GM21528 (cell line): ENCODE data around the gene PAK2.
"Not testable (repeated sequence)": the region's sequence is repeated elsewhere in the genome, so short reads cannot be mapped to it uniquely, and the experiment has no call there.

Experiments
- ATAC-seq: cut with Tn5 transposase; IDR thresholded peaks from one replicate; pipeline ENCODE4 v1.9.1; 2021; ENCODE audit warnings: mild to moderate bottlenecking, moderate library complexity; ENCODE audit not compliant: unreplicated experiment, low FRiP score

PAK2 gene

GRCh38 chr3:196777836-196778235 is 38.2 kb downstream of the PAK2 start:
- ATAC-seq = no peak

- no peak for ATAC-seq
Measured at GRCh38 chr3:196778755-196779154, 39.1 kb downstream of the PAK2 start.

GRCh38 chr3:196782511-196782910 is 42.9 kb downstream of the PAK2 start:
- no peak for ATAC-seq

GRCh38 chr3:196788528-196788927 is 48.9 kb downstream of the PAK2 start:
- ATAC-seq = no peak

- no peak for ATAC-seq
Measured at GRCh38 chr3:196789885-196790359, 50.3 kb downstream of the PAK2 start.

GRCh38 chr3:196790636-196791035 is 51.0 kb downstream of the PAK2 start:
- no peak for ATAC-seq

- no peak for ATAC-seq
Measured at GRCh38 chr3:196792771-196793170, 53.1 kb downstream of the PAK2 start.

GRCh38 chr3:196793246-196793645 is 53.6 kb downstream of the PAK2 start:
- no peak for ATAC-seq

GRCh38 chr3:196794467-196794866 is 54.8 kb downstream of the PAK2 start:
- no peak for ATAC-seq

GRCh38 chr3:196796317-196796716 is 56.7 kb downstream of the PAK2 start:
- no peak for ATAC-seq

- no peak for ATAC-seq
Measured at GRCh38 chr3:196800742-196801434, 61.2 kb downstream of the PAK2 start.

GRCh38 chr3:196803891-196804468 is 64.3 kb downstream of the PAK2 start:
- ATAC-seq = no peak

GRCh38 chr3:196804773-196805172 is 65.1 kb downstream of the PAK2 start:
- ATAC-seq = no peak

- no peak for ATAC-seq
Measured at GRCh38 chr3:196810963-196811581, 71.4 kb downstream of the PAK2 start.

GRCh38 chr3:196812853-196813252 is 73.2 kb downstream of the PAK2 start:
- no peak for ATAC-seq

GRCh38 chr3:196813903-196814302 is 74.2 kb downstream of the PAK2 start:
- ATAC-seq = no peak

- ATAC-seq = no peak
Measured at GRCh38 chr3:196821806-196822355, 82.2 kb downstream of the PAK2 start.

- ATAC-seq = not testable (repeated sequence)
Measured at GRCh38 chr3:196829651-196830050, 90.0 kb downstream of the PAK2 start.

GRCh38 chr3:196835086-196835485 is 95.4 kb downstream of the PAK2 start:
- no peak for ATAC-seq

GRCh38 chr3:196836626-196837025 is 97.0 kb downstream of the PAK2 start:
- ATAC-seq = not testable (repeated sequence)

- ATAC-seq = no peak
Measured at GRCh38 chr3:196837819-196838420, 98.3 kb downstream of the PAK2 start.
